HG02623 (cell line): ENCODE results near the gene CDH16.
"Not testable (repeated sequence)": the region's sequence is repeated elsewhere in the genome, so short reads cannot be mapped to it uniquely, and the experiment has no call there.

Experiments
- ATAC-seq: cut with Tn5 transposase; IDR thresholded peaks from one replicate; pipeline ENCODE4 v1.9.1; 2021; ENCODE audit warnings: moderate library complexity; ENCODE audit not compliant: unreplicated experiment

CDH16 gene

DNA sequence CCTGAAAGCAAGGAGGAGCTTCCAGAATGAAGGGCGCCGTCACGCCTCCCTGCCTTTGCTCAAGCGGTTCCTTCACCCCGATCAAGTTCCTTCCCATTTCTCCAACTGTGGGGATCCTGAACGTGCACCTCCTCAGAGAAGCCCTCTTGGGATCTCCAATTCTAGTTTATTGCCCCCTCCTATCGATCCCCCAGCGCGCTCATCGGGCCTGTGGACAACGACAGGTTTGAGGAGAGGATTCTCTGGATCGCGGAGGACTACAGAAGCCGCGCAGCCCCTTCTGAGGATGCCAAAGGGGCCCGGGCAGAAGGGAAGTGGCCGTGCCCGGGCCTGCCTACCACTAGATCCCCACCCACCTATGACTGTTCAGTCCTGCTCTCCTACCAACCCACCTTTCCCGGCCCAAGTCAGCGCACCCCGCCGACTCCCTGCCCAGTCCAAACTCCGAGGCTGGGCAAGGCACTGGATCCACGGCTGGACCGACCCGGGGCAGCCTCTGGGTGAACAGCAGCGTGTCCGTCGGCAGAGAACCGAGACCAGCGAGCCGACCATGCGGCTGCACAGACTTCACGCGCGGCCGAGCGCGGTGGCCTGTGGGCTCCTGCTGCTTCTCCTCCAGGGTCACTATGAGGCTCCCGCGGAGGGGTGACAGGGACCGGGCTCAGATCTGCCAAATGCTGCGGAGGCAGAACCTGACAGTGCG, 29.6 kb upstream of the CDH16 start:
- ATAC-seq, result no peak

DNA sequence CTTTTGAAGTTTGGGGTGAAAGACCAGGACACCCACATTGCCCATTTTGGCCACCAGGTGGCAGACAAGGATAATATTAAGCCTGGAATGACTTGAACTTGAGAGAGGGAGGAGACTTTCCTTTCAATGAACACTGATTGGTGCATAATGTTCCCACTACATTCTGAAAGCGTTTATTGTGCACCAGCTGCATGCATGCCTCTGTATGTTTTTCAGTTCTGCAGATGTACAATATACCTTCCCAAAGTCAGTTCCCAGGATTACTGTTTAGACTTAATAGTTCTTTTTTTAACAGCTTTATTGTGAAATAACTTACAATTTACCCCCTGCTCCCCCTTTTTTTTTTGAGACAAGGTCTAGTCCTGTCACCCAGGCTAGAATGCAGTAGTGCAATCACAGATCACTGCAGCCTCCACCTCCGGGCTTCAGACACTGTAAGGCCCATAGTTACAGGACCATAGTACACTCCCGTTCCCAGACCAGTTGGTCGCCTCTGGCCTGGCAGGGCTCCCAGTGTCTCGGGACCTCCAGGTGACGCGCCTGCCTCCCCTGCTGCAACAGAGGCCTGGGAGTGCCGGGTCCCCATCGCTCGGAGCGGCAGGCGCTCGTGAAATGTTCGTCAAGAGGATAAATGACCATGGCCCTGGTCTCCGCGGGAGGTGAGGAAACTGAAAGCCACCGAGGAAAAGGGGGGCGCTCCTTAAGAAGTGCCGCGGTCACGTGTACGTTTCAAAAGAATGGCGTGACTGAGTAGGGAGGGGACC, 28.8 kb upstream of the CDH16 start:
- ATAC-seq, result no peak

DNA sequence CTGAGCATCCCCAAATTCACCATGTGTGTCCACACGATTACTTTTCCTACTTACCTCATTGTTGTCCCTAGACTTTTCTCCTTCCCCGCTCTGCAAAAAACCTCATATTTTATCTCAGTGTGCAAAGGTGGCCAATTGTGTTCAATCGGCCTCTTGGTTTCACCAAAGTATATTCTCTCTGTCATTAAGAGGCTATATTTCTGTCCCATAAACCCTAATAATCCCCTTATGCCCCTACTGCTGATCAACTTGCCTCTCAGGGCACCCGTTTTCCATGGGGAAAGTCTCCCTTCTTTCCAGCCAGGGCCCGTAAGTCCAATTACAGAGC, 28.3 kb upstream of the CDH16 start:
- ATAC-seq, result no peak

DNA sequence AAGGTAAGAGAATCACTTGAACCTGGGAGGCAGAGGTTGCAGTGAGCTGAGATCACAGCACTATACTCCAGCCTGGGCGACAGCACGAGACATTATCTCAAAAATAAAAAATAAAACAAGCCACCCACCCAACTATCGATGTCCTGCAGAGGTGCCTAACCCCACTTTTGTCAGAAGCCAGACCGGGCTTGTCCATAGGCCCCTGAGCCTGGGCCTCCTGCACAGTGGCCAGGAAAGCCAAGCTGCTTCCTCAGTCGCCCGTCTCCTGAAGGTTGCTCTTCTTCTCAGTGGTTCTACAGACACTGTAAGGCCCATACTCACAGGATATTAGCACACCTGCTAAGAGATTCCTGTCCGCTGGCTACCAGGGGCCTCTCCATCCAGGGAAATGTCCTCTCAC, 27.9 kb upstream of the CDH16 start:
- no peak for ATAC-seq

DNA sequence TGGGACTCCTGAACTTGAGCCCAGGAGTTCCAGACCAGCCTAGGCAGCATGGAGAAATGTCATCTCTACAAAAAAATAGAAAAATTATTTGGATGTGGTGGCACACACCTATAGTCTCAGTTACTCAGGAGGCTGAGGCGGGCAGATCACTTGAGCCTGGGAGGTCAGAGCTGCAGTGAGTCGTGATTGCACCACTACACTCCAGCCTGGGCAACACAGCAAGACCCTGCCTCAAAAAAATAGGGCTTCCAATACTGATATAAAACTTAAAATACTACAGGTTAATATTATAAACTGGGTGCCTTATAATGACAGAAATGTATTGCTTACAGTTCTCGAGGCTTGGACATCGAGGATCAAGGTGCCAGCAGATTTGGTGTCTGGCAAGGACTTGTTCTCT, 27.3 kb upstream of the CDH16 start:
- ATAC-seq, result no peak

DNA sequence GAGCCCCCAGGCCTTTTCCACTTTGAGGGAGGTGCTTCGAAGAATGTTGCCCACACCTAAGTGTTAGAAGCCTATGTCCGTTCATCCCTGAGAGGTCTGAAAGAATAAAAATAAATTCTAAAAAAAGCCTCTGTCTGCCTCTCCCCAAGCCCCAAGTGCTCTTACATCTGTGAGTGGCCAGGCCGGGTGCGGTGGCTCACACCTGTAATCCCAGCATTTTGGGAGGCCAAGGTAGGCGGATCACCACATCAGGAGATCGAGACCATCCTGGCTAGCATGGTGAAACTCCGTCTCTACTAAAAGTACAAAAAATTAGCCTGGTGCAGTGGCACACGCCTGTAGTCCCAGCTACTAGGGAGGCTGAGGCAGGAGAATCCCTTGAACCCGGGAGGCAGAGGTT, 26.3 kb upstream of the CDH16 start:
- not testable (repeated sequence) for ATAC-seq

DNA sequence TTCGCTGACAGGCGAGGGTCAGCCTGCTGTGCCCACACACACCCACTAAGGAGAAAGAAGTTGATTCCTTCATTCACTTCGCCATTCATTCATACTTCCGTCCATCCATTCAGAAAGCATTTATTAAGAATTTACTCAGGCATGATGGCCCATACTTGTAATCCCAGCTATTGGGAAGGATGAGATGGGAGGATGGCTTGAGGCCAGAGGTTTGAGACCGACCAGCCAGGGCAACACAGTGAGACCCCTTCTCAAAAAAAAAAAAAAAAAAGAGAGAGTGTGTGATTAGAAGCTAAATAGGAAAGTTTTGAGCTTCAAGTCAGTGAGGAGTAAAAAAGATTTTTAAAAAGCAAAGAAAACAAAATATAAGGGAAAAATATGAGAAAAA, 25.4 kb upstream of the CDH16 start:
- ATAC-seq, result no peak

DNA sequence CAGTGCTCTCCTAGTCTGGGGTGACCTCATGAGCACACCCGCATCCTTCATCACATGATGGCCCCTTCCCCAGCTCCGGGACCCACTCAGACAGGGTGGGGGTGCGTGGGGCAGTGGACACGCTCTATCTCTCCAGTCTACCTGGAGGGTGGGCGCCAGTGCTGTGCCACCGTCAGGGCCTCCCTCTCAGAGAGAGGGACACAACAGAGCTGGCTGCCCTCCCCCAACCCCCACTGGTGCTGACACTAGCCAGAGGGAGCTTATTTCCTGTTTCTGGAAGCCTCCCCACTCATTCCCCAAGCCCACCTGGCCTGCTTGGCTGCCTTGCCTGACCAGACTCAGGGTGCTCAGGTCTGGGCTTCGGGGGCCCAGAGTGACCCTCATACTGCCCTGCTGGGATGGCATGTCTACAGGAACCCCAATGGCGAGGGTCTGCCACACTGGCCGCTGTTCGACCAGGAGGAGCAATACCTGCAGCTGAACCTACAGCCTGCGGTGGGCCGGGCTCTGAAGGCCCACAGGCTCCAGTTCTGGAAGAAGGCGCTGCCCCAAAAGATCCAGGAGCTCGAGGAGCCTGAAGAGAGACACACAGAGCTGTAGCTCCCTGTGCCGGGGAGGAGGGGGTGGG, 24.9 kb upstream of the CDH16 start:
- no peak for ATAC-seq

DNA sequence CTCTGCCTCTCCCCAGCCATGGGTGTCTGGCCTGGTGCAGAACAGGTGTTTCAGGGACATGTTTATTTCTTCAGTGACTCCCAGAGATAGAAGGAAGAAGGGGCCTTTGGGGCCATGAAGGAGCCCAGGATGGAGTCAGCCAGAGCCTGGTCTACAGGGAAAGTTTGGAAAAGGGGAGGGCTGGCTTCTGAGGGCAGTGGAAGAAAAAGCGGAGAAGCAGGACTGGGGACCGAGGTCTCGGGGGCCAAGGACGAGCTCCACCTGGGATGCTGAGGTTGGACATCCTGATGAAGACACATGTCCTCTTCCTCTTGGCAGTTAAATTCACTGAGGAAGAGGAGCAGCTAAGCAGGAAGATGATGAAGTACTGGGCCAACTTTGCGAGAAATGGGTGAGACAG, 24.3 kb upstream of the CDH16 start:
- ATAC-seq, result no peak

DNA sequence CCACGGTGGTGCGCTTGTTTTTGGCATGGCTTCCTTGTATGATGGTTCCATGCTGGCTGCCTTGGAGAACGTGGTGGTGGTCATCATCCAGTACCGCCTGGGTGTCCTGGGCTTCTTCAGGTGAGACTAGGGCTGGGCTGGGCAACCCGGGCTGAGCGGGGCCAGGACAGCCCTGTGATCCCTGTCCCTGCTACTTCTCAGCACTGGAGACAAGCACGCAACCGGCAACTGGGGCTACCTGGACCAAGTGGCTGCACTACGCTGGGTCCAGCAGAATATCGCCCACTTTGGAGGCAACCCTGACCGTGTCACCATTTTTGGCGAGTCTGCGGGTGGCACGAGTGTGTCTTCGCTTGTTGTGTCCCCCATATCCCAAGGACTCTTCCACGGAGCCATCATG, 21.6 kb upstream of the CDH16 start:
- no peak for ATAC-seq

DNA sequence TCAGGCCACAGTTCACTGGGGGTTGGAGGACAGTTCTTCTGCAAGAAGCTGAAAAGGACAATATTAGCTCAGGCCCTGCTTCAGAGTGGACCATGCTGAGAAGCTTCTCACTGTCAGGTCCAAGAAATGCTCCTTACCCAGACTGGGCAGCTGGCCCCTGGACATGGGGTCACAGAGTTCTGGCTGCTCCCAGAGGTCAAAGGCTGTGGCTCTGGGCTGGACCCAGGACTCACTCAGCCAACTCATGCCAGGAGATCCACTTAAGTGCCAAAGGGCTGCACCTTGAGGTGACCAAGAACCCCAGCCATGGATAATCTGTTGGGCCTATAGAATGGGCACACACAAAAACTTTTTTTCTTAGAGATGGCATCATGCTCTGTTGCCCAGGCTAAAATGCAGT, 20.7 kb upstream of the CDH16 start:
- no peak for ATAC-seq

DNA sequence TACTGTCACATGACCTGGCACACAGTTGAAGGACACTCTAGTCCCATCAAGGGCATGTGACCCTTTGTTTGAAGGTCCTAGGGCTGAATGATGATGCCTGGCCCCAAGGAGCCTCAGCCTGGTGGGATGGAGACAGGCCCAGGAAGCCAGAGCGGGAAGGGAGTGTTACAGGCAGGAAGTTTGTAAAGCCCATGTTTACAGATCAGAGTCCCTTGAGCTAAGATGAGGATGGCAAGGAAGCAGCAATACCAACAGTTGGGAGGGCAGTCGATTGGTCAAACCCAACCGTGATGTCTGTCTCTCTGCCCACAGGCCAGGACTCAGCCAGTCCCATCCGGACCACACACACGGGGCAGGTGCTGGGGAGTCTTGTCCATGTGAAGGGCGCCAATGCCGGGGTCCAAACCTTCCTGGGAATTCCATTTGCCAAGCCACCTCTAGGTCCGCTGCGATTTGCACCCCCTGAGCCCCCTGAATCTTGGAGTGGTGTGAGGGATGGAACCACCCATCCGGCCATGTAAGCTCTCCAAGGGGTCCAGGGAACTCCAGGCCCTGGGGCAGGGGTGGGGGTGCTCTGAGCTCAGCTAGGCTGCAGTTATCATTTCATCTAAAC, 19.1 kb upstream of the CDH16 start:
- ATAC-seq, result no peak

DNA sequence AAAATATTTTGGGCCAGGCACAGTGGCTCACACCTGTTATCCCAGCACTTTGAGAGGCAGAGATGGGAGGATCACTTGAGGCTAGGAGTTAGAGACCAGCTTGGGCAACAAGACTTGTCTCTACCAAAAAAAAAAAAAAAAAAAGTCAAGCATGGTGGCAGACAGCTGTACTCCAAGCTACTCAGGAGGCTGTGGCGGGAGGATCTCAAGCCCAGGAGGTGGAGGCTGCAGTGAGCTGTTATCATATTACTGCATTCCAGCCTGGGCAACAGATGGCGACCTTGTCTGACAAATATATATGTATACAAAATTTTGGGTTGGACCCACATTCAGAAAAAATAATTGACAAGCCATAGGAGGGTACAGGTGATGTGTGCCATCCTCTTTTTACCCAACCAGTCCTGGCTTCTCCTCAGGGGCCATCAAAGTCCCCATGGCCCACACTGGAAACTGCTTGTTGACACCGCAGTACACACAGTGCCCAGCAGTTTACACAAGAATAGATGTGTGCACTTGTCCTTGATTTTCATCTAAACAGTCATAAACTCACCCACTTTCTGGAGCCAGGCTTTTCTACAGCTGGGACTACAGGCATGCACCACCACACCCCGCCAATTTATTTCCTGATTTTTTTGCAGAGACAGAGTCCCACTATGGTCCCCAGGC, 18.3 kb upstream of the CDH16 start:
- no peak for ATAC-seq

DNA sequence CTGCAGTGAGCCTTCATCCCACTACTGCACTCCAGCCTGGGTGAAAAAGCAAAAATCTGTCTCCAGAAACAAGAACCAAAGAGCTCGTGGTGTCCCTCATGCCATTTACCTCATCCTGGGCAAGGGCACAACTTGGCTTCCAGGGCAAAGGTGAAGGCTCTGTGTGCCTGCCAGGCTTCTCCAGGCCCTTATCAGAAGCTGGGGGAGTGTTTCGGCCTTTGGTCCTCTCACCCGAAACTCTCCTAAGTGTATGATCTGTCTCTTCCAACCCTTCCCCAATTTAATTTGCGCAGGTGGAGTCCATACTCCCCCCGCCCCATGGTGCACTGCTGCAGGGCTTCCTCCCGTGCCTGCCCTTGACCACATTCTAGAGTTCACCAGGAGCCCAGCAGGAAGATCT, 17.8 kb upstream of the CDH16 start:
- ATAC-seq, result no peak

DNA sequence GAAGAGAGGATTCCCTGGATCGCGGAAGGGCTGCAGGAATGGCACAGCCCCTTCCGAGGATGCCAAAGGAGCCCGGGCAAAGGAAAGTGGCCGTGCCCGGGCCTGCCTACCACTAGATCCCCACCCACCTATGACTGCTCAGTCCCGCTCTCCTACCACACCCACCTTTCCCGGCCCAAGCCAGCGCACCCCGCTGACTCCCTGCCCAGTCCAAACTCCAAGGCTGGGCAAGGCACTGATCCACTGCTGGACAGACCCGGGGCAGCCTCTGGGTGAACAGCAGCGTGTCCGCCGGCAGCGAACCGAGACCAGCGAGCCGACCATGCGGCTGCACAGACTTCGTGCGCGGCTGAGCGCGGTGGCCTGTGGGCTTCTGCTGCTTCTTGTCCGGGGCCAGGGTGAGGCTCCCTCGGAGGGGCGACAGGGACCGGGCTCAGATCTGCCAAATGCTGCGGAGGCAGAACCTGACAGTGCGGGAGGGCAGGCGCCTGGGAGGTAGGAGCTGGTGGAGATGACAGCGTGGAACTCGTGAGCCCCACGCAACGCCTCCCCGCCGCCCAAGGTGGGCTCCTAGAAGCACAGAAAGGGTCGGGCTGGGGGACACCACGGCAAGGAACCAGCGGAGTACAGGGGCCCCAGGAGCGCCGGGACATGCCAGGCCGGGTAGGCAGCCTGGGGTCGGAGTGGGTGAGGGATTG, 16.8 kb upstream of the CDH16 start, which contains the start of gene CES2:
Gene CES2 (plus strand): TSS at position 203 of the 698 bp plus-strand sequence. CDS start 120 bp downstream, at position 323.
- no peak for ATAC-seq

DNA sequence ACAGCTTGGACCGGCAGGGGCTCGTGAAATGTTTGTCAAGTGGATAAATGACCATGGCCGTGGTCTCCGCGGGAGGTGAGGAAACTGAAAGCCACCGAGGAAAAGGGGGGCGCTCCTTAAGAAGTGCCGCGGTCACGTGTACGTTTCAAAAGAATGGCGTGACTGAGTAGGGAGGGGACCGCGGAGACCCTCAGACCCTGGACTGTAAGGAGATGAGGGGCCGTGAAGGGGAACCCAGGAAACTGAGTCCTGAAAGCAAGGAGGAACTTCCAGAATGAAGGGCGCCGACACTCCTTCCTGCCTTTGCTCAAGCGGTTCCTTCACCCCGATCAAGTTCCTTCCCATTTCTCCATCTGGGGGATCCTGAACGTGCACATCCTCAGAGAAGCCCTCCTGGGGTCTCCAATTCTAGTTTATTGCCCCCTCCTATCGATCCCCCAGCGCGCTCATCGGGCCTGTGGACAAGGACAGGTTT, 16.2 kb upstream of the CDH16 start:
- ATAC-seq, result not testable (repeated sequence)

DNA sequence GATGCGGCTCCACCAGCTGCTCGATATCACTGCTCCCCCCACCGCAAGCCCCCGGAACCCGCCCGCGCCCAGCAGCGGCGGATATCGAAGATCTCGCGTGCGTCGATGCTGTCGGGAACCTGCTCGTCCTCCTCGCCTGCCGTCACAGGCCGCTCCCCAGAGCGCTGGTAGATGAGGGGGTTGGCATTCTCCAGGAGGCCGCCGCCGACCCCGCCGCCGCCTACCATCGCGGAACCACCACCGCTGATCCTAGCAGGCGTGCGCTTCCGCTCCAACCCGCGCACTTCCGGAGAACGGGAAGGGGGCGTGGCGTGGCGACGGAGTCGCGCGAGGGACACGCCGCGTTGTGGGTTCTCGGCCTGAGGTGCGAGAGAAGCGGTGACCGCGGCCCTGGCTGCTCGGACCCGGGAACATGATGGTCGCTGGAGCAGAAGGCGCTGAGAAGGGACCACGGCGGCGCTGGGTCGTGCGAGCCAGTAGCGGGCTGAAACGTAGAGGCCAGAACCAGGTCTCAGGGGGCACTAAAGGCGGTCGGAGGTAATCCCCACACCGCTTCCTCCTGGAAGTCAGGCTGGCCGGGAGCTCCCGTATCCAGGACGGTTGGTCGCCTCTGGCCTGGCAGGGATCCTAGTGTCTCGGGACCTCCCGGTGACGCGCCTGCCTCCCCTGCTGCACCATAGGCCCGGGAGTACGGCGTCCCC, 15.6 kb upstream of the CDH16 start, which contains the start of gene CIAO2B:
Gene CIAO2B (minus strand): TSS at position 265 of the 701 bp plus-strand sequence. CDS start 38 bp downstream, at position 227.
- ATAC-seq, result peak; percentile 72

DNA sequence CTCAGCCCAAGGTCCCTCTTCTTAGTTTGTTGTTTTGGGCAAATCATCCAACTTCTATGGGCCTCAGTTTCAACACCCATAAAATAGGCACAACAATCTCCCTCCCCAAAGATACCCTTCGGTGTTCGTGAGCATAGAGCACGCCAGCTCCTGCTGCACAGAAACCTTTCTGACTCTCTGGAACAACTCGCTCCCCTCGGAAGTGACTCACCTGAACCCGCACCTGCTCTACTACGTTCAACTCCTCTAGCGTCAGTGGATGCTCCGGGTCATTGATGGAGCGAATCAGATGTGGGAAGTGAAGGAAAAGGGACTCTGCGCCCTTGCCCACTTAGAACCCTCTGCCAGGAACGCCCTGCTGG, 15.1 kb upstream of the CDH16 start:
- no peak for ATAC-seq

DNA sequence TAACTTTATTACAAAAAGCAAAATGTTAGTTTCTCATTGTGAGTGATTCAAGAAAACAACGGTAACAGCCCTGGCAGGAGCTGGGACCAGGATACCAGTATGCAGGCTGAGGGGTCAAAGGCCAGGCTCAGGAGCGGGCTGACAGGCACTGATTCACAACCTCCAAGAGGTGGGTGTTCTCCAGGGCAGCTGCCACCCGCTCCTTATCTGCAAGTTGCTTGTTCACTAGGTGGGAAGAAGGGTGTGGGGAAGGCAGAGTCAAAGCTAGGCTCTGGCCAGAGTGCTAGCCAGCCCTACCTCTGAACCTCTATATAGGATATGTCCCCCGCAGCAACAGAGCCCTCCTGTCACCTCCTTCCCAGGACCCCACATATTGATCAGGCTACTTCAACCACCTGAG, 13.4 kb upstream of the CDH16 start:
- no peak for ATAC-seq

DNA sequence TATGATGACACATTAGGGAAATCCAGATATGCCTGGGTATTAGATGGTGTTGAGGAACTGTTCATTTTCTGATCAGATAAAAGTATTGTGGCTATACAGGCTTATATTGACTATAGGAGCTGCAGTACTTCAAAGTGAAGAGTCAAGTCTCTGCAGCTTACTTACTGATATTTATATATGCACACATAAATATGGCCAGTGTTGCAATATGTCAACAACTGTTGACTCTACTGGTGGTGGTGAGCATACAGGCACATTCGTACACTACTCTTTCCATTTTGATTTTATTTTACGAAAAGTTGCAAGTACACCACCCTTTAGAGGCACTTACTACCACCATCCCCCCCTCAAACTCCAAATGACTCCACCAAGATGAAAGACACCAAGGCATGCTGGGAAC, 13.0 kb upstream of the CDH16 start:
- ATAC-seq, result no peak
